ENCODE measurements around the gene MCOLN3. TPM values are rescaled to one million over a fixed set of nuclear protein-coding genes. Genes with fewer than 3 reads are reported as not detected.
"Not testable (repeated sequence)": the region's sequence is repeated elsewhere in the genome, so short reads cannot be mapped to it uniquely, and the experiment has no call there.

MCOLN3 gene
- total RNA-seq, 1 donor from 2014 or later = 2.8 TPM

GRCh38 chr1:85047472-85048295, 616 bp downstream of the MCOLN3 start:
- no peak for DNase-seq (ENCODE audit: low spot score)

GRCh38 chr1:85047144-85047471, 1.2 kb downstream of the MCOLN3 start:
- no peak for DNase-seq (ENCODE audit: low spot score)

GRCh38 chr1:85042413-85042812, 5.9 kb downstream of the MCOLN3 start:
- no peak for DNase-seq (ENCODE audit: low spot score)

GRCh38 chr1:85041793-85042192, 6.5 kb downstream of the MCOLN3 start:
- no peak for DNase-seq (ENCODE audit: low spot score)

- DNase-seq (ENCODE audit: low spot score) = no peak
Observed at GRCh38 chr1:85033221-85033620, 15.1 kb downstream of the MCOLN3 start.

- no peak for DNase-seq (ENCODE audit: low spot score)
Observed at GRCh38 chr1:85030536-85030935, 17.8 kb downstream of the MCOLN3 start.

GRCh38 chr1:85028151-85028550, 20.1 kb downstream of the MCOLN3 start:
- DNase-seq (ENCODE audit: low spot score) = no peak

GRCh38 chr1:85027242-85027983, 20.9 kb downstream of the MCOLN3 start:
- no peak for DNase-seq (ENCODE audit: low spot score)

GRCh38 chr1:85025940-85026339, 22.4 kb downstream of the MCOLN3 start:
- DNase-seq (ENCODE audit: low spot score) = no peak

- DNase-seq (ENCODE audit: low spot score) = no peak
Observed at GRCh38 chr1:85024736-85025135, 23.6 kb downstream of the MCOLN3 start.

GRCh38 chr1:85022700-85023099, 25.6 kb downstream of the MCOLN3 start:
- DNase-seq (ENCODE audit: low spot score) = no peak

- DNase-seq (ENCODE audit: low spot score) = no peak
Observed at GRCh38 chr1:85019994-85020393, 28.3 kb downstream of the MCOLN3 start.

GRCh38 chr1:85015826-85016225, 32.5 kb downstream of the MCOLN3 start:
- no peak for DNase-seq (ENCODE audit: low spot score)

GRCh38 chr1:85005641-85006040, 42.7 kb downstream of the MCOLN3 start:
- DNase-seq (ENCODE audit: low spot score) = not testable (repeated sequence)

- no peak for DNase-seq (ENCODE audit: low spot score)
Observed at GRCh38 chr1:85001742-85002141, 46.6 kb downstream of the MCOLN3 start.

- no peak for DNase-seq (ENCODE audit: low spot score)
Observed at GRCh38 chr1:84998642-84999280, 49.5 kb downstream of the MCOLN3 start.

GRCh38 chr1:84997667-84998600, 50.4 kb downstream of the MCOLN3 start:
- DNase-seq (ENCODE audit: low spot score) = no peak

- DNase-seq (ENCODE audit: low spot score) = peak; percentile 20
Observed at GRCh38 chr1:84996846-84997666, 51.2 kb downstream of the MCOLN3 start, which contains the start of gene MCOLN2. Gene MCOLN2 (minus strand): TSS chr1:84997113. CDS start chr1:84996872, 241 bp downstream.

GRCh38 chr1:84995484-84996334, 52.6 kb downstream of the MCOLN3 start:
- DNase-seq (ENCODE audit: low spot score) = no peak

Data from mucosa of gallbladder (tissue), 1 donor.